SIG-M5 (cell line): ENCODE data around the gene MBD2.
"Not testable (repeated sequence)": the region's sequence is repeated elsewhere in the genome, so short reads cannot be mapped to it uniquely, and the experiment has no call there.

ENCODE experiments used
- DNase-seq: peaks from one replicate; lab custom pipeline; 2025; lab: John Stamatoyannopoulos, UW

The MBD2 gene

GRCh38 chr18:54235871-54236270, 11.4 kb upstream of the MBD2 start:
- no peak for DNase-seq

GRCh38 chr18:54233747-54234146, 9.3 kb upstream of the MBD2 start:
- DNase-seq = no peak

GRCh38 chr18:54233228-54233625, 8.8 kb upstream of the MBD2 start:
- DNase-seq = no peak

- DNase-seq = no peak
Observed at GRCh38 chr18:54232485-54233227, 8.2 kb upstream of the MBD2 start.

- DNase-seq = no peak
Observed at GRCh38 chr18:54229421-54230059, 5.1 kb upstream of the MBD2 start.

GRCh38 chr18:54228364-54228763, 3.9 kb upstream of the MBD2 start:
- DNase-seq = no peak

- DNase-seq = no peak
Observed at GRCh38 chr18:54223568-54224241, 764 bp downstream of the MBD2 start.

GRCh38 chr18:54222922-54223567, 1.4 kb downstream of the MBD2 start:
- DNase-seq = no peak

GRCh38 chr18:54220406-54220805, 4.1 kb downstream of the MBD2 start:
- DNase-seq = no peak

GRCh38 chr18:54218803-54219202, 5.7 kb downstream of the MBD2 start:
- DNase-seq = not testable (repeated sequence)

GRCh38 chr18:54218299-54218698, 6.2 kb downstream of the MBD2 start:
- no peak for DNase-seq

- no peak for DNase-seq
Observed at GRCh38 chr18:54217624-54218023, 6.8 kb downstream of the MBD2 start.

GRCh38 chr18:54215069-54215468, 9.4 kb downstream of the MBD2 start:
- DNase-seq = no peak

- no peak for DNase-seq
Observed at GRCh38 chr18:54210463-54210862, 14.0 kb downstream of the MBD2 start.

- DNase-seq = no peak
Observed at GRCh38 chr18:54209471-54210180, 14.8 kb downstream of the MBD2 start.

- no peak for DNase-seq
Observed at GRCh38 chr18:54206447-54206846, 18.0 kb downstream of the MBD2 start.

GRCh38 chr18:54205959-54206358, 18.5 kb downstream of the MBD2 start:
- DNase-seq = no peak

GRCh38 chr18:54205448-54205847, 19.0 kb downstream of the MBD2 start:
- DNase-seq = not testable (repeated sequence)

GRCh38 chr18:54204883-54205282, 19.6 kb downstream of the MBD2 start:
- no peak for DNase-seq

- DNase-seq = no peak
Observed at GRCh38 chr18:54203914-54204313, 20.6 kb downstream of the MBD2 start.

- DNase-seq = no peak
Observed at GRCh38 chr18:54202851-54203250, 21.6 kb downstream of the MBD2 start.
